Muscle of arm (tissue), 12 donors: ENCODE results near the gene CDHR3. TPM values are rescaled to one million over a fixed set of nuclear protein-coding genes. Genes with fewer than 3 reads are reported as not detected.

Source experiments
- DNase-seq: peaks from one replicate; pipeline ENCODE4 v3.0.0-alpha.2; 2013
- polyA plus RNA-seq, 12 donors: library from polyadenylated mRNA; unstranded; fragments of 120-200 nt; gene quantifications; one replicate each; pipeline ENCODE4 v1.2.1, GENCODE V29; 2013; ENCODE audit not compliant: insufficient read length in 12 of 12

Gene CDHR3
- polyA plus RNA-seq, 12 donors: 6.0 to 28.2 (median 12.6) TPM; not detected in 1

DNA sequence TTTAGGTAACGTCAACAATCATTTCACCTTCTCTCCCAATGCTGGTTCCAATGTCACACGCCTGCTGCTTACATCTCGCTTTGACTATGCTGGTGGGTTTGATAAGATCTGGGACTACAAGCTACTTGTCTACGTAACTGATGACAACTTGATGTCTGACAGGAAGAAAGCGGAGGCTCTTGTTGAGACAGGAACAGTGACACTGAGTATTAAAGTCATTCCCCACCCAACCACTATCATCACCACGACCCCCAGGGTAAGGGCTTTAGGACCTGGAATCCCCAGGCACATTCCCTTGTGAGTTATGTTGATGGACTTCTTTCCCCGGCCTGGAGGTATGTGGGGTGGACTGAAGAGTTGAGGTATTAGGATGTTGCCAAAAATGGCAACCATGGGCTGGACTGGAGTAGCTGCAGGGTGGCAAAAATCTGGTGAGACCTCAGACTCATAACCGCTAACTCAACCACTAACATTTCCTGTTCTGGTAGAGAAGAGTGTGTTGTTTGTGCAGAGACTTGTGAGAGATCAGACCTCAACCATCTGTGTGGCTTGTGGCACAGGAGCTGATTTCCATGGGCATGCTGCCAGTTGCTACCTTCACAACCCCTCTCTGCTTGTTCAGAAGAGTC is 59.2 kb downstream of the CDHR3 start:
- no peak for DNase-seq

DNA sequence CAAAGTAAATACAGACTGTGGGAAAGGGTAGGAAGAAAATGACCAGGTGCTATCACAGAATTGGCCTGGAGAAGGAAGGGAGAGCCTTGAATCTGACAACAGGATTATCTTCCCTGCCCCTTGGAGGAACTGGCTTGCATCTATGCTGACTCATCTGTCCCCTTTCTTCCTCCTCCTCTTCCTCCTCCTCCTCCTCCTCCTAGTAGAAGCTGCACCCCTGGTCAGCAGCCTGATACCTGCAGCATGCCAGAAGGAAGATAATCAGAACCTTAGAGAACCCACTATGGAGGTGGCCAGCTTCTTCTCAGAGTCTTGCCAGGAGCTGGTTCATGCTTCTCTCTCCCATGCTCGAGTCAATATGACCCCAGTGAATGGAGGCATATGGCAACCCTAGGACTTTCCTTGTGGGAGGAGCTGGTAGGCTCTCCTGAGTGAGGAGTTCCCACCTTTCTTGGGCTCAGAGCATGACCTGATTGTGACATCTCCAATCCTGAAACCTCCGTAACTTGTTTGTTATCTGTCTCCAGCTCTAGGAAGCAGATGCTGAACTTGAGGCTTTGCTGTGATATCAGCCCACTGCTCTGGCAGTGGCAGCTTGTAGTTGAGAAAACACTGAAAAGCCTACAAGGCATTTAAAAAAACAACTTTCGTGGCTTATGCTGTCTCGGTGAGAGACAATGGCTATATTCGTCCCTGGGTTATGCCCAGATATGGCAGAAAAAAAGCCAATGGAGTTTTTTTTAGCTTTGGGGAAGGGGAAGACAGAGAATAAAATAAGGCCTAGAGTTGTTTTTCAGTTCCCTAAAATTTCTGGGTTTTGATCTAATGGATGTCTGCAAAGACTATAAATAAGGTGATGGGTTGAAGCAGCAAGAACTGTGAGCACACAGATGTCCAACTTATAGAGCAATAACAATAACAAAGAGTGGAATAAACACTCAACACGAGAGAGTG is 60.6 kb downstream of the CDHR3 start:
- no peak for DNase-seq

DNA sequence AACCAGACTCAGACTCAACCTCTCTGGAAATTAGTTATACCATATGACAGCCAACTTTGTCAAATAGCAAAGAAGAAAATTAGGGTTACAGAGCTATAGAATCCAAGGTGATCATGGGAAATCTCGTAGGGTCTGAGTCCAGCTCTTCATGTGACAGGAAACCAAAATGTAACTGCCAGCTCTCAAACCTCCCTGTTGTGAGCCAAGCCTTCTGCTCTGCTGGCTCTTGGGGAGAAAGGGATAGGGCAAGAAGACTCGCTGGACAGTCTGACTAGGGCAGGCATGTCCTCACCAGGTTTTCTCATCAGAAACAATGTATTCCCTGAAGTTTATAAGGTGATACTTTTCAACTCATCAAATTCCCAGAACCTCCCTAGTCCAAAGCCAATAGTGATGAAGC is 63.0 kb downstream of the CDHR3 start:
- DNase-seq: no peak

DNA sequence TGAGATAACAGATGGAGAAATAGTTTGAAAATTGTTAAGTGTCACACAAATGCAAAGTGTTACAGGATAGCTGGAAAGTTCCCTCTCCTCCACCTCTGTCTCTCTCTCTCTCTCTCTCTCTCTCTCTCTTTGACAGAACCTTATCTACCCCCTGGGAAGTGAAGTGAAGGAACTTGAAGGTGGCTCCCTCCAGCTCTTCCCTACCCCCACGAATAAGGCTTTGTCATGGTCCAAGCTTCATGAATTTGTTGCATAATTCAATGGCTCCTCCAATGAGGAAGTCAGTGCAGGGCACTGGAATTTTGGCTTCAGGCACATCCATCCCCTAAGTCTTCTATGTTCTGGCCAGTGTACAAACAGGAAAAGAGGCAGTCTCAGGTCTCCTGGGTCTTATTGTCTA is 66.4 kb downstream of the CDHR3 start:
- DNase-seq: no peak

DNA sequence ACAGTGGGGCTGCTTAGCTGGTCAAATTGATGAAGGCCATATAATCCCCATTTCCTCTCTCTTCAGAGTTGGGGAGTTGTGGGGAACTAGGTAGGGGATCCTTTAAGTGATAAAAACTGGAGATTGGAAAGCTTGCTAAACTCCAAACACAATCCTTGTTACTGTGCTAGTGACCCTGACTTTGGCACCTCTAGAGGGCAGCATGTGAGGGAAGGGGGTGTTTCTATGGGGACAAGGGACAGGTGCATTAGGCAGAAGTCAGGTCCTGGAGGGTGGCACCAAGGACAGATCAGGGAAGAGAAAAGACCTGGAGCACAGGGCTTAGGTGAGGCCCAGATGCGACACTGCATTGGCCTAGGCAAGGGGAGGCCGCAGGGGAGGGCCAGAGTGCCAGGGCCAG is 66.9 kb downstream of the CDHR3 start:
- no peak for DNase-seq

DNA sequence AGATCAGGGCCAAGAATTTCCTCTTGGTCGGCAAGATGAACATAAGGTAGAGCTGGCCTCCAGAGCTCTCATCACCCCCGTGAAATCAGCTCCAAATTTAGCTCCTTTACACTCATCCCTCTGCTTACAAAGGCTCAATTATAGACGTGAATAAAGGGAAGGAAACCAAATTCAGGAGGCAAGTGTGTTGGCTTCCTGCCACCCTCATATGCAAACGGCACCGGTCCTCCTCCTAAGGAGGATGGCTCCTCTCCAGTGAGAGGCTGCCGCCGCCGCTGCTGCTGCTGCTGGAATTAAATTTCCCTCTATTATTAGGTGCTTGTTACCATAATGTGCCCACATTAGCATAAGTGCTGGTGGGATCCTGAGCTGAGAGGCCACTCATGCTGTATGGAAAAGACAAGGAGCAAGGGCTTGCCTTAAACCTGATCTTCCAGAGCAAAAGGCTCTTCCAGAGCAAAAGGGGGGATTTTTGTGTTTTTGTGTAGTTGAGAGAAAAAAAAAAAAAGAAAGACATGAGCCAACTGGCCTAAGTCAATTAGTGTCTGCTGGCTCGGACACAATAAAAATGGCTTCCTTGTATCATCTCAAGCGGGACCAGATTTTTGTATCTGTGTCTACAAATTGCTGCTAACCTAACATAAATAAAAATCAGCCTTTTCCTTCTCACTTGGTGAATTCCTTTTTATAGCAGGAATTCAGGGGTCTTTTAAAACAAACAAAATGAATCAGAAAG is 68.4 kb downstream of the CDHR3 start:
- DNase-seq: peak; percentile 57

DNA sequence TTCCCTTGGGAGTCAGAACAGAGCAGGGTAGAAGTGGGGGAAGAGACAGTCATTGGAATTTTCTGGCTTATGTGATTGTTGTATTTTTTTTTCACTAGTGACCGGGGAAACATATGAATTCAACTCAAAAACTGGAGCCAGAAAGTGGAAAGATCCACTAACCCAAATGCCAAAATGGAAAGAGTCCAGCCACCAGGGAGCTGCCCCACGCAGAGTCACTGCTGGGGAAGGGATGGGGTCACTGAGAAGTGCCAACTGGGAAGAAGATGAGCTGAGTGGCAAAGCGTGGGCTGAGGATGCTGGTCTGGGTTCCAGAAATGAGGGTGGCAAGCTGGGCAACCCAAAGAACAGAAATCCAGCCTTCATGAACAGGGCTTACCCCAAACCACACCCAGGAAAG is 69.2 kb downstream of the CDHR3 start:
- DNase-seq: no peak

DNA sequence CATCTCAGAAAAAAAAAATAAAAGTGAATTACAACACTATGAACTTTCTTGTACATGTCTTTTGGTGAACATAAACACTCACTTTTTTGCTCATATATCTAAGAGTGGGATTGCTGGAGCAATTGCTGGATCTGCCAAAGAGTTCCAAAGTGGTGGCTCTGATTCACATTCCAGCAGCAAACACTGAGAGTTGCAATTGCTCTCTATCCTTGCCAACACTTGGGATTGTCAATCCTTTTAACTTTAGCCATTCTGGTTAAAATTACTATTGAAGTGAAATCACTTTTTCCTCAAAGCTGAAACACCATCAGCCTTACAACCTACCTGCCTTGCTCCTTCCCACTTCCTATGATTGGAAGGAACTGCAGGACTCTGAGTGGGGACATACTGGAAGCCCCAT is 70.7 kb downstream of the CDHR3 start:
- no peak for DNase-seq

DNA sequence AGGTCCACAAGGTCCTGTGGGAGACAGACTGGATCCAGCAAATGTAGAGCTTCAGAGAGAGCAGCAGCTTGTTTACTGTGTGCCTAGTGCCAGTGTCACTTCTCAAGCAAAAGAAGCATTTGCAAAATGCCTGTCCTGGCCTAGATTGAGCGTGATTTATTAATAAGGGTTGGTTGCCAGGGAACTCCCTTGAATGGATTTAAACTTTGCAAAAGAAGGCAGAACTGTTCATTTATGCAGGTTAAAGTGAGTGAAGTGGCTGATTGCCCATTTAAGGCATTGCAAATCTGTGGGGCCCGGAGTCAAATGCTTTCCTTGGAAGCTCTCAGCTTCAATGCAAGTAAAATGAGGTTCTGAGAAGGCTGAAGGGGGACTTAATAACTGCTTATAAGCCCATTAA is 71.3 kb downstream of the CDHR3 start:
- DNase-seq: no peak

DNA sequence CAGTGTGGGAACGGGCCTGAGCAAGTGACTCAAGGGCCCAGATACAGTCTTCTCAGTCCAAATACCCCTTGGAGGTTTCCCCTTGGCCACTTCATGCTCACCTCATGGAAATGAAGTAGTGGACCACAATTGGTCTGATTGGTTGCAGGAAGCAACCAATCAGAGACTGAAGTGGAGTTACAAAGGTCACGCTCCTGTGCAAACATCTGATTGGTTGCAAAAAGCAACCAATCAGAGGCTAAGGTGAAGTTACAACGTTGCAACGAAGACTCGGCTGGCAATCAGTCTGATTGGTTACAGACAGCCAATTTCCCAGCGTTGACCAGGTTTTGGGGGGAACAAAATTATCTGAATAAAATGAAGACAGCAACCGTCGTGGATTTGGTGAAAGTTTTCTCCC is 72.5 kb downstream of the CDHR3 start:
- DNase-seq: no peak

DNA sequence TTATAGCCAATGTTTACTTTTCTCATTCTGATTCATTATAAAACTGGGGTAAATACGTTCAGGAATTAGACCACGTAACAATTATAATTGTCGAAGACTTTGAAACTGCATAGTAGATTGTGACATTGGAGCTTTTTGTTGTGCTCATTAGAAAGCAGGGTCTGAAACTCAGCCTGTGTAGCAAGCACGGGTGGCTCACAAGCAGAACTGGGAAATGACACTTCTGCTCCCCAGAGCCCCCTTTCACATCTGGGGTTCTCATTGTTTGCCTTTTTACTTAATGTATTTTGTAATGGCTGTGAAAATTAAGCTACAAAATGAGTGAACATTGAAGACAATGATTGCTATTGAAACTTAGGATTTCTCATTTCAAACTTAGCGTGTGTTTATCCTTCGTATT is 72.9 kb downstream of the CDHR3 start:
- no peak for DNase-seq

DNA sequence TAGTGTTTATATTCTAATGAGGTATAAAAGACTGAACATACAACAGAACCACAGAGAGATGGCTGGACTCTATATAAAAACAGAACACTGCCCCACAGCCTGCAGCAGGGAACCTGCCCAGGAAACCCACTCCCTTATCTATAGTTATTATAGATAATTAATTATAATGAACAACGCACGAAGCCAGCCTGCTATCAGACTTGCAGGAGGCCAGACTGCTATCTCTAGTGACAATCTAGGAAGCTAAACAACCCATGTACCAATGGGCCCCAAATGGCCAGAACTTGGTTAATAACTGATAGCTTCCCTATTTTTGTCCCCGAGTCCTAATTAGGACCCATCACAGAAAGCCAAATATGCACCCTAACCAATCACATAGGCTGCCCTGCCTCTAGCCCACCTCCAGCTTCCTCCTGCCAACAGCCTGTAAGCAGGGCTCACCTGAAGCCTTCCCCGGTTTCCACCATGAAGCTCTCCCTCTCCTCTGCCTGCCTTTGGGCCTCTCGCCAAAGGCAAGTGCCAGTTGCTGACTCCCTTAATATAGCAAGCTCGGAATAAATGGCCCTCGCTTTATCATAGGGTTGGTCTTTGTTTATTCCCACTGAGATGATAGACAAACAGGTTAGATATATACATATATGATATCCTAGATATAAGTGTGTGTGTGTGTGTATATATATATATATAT is 74.6 kb downstream of the CDHR3 start:
- no peak for DNase-seq

DNA sequence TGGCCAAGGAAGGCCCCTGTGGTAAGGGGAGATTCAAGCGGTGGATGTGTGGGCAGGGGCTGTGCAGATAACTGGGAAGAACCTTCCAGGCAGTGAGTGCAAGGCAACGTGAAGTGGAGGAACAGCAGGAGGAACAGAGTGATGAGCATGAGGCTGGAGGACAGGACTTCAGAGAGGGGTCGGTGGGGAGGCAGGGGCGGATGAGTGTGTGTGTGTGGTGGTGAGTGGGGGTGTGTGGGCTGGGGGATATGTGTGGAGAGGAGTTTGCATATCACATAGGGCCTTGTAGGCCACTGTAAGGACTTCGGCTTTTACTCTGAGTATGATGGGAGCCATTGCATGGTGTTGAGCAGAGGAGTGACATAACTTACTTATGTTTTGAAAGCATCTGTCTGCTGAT is 75.2 kb downstream of the CDHR3 start:
- DNase-seq: no peak

DNA sequence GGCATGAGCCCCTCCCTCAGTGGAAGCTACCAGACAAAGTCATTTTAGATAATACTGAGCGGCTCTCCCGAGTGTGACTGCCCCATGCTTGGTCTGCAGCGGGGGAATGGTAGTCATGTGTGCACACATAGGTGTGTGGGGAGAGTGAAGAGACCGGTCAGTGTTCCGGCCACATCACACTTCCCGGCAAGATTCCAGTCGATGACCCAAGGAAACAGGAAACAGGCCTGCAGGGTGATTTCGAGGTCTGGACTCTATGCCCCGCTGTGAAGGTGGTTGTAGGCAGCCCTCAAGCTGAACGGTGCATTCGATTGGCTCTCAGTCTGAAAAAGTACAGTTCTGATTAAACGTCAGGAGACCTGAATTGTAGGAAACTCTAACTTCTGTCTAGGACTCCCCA is 75.9 kb downstream of the CDHR3 start:
- no peak for DNase-seq

DNA sequence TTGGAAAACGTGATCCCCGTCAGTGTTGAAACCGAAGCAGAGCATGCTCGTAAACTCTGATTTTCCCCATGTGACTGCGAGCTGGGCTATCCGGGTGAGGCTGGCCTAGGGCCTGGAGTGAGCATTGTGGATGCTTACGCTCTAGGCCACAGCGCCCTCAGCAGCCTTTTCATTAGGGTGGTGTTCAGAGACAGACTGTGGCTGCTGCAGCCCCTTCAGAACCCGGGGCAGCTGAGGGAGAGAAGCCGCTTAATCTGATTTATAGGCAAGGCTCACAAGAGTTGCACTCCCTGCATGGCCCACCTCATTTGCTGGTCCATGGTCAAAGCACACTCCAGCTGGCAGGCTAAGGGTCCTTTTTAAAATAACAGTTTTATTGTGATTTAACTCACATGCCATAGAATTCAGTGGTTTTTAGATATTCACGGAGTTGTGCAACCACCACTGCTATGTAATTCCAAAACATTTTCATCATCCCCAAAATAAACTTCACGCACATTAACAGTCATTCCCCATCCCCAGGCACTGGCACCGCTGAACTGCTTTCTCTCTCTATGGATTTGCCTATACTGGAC is 76.5 kb downstream of the CDHR3 start:
- DNase-seq: no peak

DNA sequence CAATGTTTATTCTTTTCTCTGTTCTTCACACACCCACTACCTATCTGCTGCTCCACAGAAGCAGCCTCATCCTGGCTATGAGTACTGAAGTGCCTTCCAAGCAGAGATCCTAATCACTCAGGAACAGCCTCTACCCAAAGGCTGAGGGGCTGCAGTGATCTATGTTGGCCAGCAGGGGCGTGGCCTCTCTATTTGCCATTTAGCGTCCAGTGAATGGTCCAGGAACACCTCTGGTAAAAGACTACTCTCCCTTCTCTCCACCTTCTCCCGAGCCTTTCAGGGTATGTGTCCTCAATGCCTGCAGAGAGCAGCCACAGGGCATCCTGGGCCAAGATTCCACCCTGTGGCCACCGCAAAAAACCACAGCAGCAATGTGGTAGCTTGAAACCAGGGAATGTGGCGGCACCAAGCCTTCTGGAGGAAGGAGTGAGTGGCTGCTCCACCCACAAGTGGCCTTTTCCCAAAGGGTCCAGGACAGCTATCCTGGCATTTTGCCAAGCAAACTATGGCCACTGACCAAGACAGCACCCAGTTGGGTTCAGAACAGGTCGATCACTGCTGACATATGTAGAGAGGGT is 78.2 kb downstream of the CDHR3 start:
- no peak for DNase-seq

DNA sequence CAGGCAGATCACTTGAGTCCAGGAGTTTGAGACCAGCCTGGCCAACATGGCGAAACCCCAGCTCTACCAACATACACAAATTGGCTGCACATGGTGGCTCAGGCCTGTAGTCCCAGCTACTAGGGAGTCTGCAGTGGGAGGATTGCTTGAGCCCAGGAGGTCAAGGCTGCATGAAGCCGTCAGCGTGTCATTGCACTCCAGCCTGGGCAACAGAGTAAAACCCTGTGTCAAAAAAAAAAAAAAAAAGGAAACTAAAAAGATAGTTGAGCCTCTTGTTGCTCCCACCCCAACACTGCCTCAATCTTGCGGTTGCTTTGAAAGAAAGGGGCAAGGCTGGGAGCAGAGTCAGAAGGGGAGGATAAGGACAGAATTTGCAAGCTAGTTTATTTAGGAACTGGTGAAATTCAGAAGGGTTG is 79.1 kb downstream of the CDHR3 start:
- DNase-seq: no peak

DNA sequence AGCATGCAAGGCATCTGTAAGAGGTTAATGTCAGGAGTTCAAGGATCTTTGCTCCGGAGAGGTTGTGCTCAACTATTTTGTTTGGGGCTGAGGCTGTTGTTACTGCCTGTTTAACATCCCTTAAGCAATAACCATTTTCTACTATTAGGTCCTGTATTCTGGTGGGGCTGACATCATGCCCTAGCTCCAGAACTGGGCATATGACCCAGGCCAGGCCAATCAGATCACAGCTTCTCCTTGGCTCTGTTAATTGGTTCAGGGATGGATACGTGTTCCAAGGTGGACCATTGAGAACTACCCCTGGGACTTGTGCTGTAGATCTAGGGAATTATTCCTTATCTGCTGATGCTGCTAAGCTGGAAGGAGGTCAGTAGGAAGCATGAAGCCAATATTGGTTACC is 82.1 kb downstream of the CDHR3 start:
- no peak for DNase-seq

DNA sequence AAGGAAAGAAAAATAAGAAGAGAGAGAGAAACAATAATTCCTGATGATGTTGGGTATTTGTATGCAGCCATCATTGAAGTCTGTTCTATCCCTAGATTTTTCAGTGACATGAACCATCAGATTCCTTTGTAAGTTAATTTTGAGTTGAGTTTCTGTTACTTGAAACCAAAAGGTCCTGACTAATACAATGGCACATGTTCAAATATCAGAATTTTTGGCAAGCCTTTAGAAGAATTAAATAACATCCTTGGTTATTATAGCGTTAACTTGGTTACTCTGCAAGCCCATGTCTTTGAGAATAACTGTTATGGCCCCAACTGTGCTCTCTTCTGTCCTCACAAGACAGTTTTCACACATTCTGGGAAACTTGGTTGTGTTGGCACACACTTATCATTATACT is 82.5 kb downstream of the CDHR3 start:
- no peak for DNase-seq

DNA sequence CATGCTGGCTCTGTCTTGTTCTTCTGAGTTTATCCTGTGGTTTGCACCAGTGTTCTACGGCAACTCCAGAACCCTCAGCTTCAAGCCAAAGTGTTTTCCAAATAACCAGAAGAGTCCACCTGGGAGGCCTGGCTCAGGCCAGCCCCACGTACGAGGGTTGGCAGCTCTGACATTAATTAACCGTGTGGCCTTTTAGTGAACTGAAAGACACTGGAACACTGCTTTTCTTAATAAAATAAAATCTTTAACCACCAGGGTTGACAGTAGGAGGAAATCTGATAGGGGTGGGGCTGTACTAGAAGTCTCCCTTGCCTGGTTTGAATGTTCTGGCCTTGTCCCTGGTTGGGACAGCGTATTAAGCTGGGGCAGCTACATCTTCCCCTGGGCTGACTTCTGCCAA is 84.1 kb downstream of the CDHR3 start:
- DNase-seq: no peak
